Measurements from ENCODE around the gene ANKS6. TPM values are rescaled to one million over a fixed set of nuclear protein-coding genes. Genes with fewer than 3 reads are reported as not detected.
A peak's percentile ranks its signal among the peaks of the same experiment; 100 is the strongest.

ANKS6 gene
- total RNA-seq, 1 donor from 2014 or later, result 4.0 TPM

GRCh38 chr9:98747476-98747875, 48.9 kb downstream of the ANKS6 start:
- intact Hi-C loops (cut with micrococcal nuclease), result no loop called here
- ATAC-seq, result no peak
- DNase-seq, result no peak

GRCh38 chr9:98745470-98745869, 50.9 kb downstream of the ANKS6 start:
- DNase-seq (no peak), ATAC-seq (no peak)
- intact Hi-C loops (cut with micrococcal nuclease), result no loop called here

GRCh38 chr9:98743818-98744611, 52.3 kb downstream of the ANKS6 start:
- DNase-seq (no peak), ATAC-seq (no peak)
- intact Hi-C loops (cut with micrococcal nuclease), result no loop called here

GRCh38 chr9:98743329-98743728, 53.0 kb downstream of the ANKS6 start:
- intact Hi-C loops (cut with micrococcal nuclease), result no loop called here
- ATAC-seq (no peak), DNase-seq (no peak)

- DNase-seq (no peak), ATAC-seq (no peak)
- intact Hi-C loops (cut with micrococcal nuclease), result no loop called here
Measured at GRCh38 chr9:98742325-98743280, 53.8 kb downstream of the ANKS6 start.

- no peak for ATAC-seq
- intact Hi-C loops (cut with micrococcal nuclease), result no loop called here
Measured at GRCh38 chr9:98740226-98740881, 56.0 kb downstream of the ANKS6 start.

GRCh38 chr9:98738741-98739140, 57.6 kb downstream of the ANKS6 start:
- DNase-seq (no peak), ATAC-seq (no peak)
- intact Hi-C loops (cut with micrococcal nuclease), result no loop called here

More at GRCh38 chr9:98740226-98740881, 56.0 kb downstream of the ANKS6 start:
- DNase-seq, result no peak

- intact Hi-C loops (cut with micrococcal nuclease), result no loop called here
Measured at GRCh38 chr9:98736226-98736625, 60.1 kb downstream of the ANKS6 start.

GRCh38 chr9:98732801-98733200, 63.6 kb downstream of the ANKS6 start:
- DNase-seq (no peak), ATAC-seq (no peak)
- intact Hi-C loops (cut with micrococcal nuclease), result no loop called here

More at GRCh38 chr9:98736226-98736625, 60.1 kb downstream of the ANKS6 start:
- DNase-seq (no peak), ATAC-seq (no peak)

- ATAC-seq (no peak), DNase-seq (no peak)
- intact Hi-C loops (cut with micrococcal nuclease), result no loop called here
Measured at GRCh38 chr9:98732091-98732490, 64.3 kb downstream of the ANKS6 start.

- no peak for ATAC-seq
- intact Hi-C loops (cut with micrococcal nuclease), result no loop called here
- no peak for DNase-seq
Measured at GRCh38 chr9:98730871-98731270, 65.5 kb downstream of the ANKS6 start.

GRCh38 chr9:98728500-98728899, 67.9 kb downstream of the ANKS6 start:
- intact Hi-C loops (cut with micrococcal nuclease), result no loop called here
- DNase-seq (no peak), ATAC-seq (no peak)

- intact Hi-C loops (cut with micrococcal nuclease), result no loop called here
- ATAC-seq, result no peak
- no peak for DNase-seq
Measured at GRCh38 chr9:98727428-98727827, 68.9 kb downstream of the ANKS6 start.

- intact Hi-C loops (cut with micrococcal nuclease), result no loop called here
- ATAC-seq, result peak; percentile 62
- no peak for DNase-seq
Measured at GRCh38 chr9:98726735-98727134, 69.6 kb downstream of the ANKS6 start.

GRCh38 chr9:98724810-98725530, 71.4 kb downstream of the ANKS6 start:
- intact Hi-C loops (cut with micrococcal nuclease), result no loop called here
- peak; percentile 52 for ATAC-seq
- DNase-seq, result no peak

- no peak for ATAC-seq
- intact Hi-C loops (cut with micrococcal nuclease), result no loop called here
Measured at GRCh38 chr9:98721643-98722042, 74.7 kb downstream of the ANKS6 start.

GRCh38 chr9:98720402-98720801, 76.0 kb downstream of the ANKS6 start:
- ATAC-seq (no peak), DNase-seq (no peak)
- intact Hi-C loops (cut with micrococcal nuclease), result no loop called here

More at GRCh38 chr9:98721643-98722042, 74.7 kb downstream of the ANKS6 start:
- no peak for DNase-seq

- no peak for ATAC-seq
- intact Hi-C loops (cut with micrococcal nuclease), result no loop called here
Measured at GRCh38 chr9:98719055-98719454, 77.3 kb downstream of the ANKS6 start.

GRCh38 chr9:98714833-98715232, 81.5 kb downstream of the ANKS6 start:
- intact Hi-C loops (cut with micrococcal nuclease), result no loop called here
- ATAC-seq (no peak), DNase-seq (no peak)

More at GRCh38 chr9:98719055-98719454, 77.3 kb downstream of the ANKS6 start:
- DNase-seq, result no peak
